Cerebellar cortex (tissue), 1 donor: ENCODE results near the gene MVD.
A peak's percentile ranks its signal among the peaks of the same experiment; 100 is the strongest.
"Not testable (repeated sequence)": the region's sequence is repeated elsewhere in the genome, so short reads cannot be mapped to it uniquely, and the experiment has no call there.

Source experiments
- DNase-seq: peaks from one replicate; pipeline ENCODE4 v3.0.0-alpha.2; 2015; ENCODE audit warnings: low spot score

The MVD gene

GRCh38 chr16:88624977-88625576 lies 37.8 kb downstream of the MVD start:
- no peak for DNase-seq

- DNase-seq = no peak
Observed at GRCh38 chr16:88624481-88624880, 38.4 kb downstream of the MVD start.

DNA sequence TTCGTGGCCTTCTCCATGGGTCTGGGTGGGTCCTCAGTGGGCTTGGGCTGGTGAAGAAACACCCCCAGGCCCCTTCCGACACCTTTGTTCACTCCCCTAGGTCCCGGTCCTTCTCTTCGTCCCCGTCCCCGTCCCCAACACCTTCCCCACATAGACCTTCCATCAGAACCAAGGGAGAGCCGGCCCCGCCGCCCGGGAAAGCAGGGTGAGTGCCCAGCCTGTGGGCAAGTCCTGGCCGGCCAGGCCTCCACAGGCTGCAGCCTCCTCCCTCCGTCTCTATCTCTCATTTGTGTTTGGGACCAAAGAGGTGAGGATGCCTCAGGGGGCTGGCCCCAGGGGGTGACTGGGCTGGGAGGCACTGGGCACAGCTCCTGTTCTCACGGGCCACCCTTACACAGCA lies 39.0 kb downstream of the MVD start:
- no peak for DNase-seq

DNA sequence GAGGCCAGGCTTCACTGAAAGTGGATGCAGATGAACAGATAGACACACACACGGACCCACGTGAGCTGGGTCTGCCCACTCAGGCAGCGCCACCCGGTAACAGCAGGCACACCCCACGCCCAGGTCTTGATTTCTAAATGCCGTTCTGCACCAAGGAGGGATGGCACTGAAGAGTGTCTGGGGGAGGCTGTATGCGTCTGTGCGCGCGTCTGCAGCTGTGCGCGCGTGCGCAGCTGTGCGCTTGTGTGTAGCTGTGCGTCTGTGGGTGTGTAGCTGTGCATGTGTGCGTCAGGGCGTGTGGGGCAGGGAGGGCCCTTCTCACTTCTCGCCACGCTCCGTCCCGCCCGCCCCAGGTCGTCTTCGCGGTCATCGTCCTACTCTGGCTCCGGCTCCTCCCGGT lies 40.0 kb downstream of the MVD start:
- no peak for DNase-seq

DNA sequence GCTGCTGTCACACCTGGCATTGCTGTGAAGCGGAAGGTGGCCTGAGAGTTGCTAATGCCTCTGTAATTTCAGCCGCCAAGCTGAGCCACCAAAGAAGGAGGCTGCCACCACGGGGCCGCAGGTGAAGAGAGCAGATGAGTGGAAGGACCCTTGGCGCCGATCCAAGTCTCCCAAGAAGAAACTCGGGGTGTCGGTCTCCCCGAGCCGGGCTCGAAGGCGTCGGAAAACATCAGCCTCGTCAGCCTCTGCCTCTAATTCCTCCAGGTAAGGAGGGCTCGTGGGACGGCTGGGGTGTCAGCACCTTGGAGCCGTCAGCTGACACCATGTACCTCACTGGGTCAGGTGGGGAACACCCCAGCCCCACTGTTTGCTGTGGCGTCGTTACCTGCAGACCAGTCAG lies 40.8 kb downstream of the MVD start:
- no peak for DNase-seq

GRCh38 chr16:88619859-88620815 lies 42.8 kb downstream of the MVD start:
- no peak for DNase-seq

- DNase-seq = no peak
Observed at GRCh38 chr16:88618956-88619667, 43.8 kb downstream of the MVD start.

- DNase-seq = no peak
Observed at GRCh38 chr16:88618182-88618955, 44.5 kb downstream of the MVD start.

DNA sequence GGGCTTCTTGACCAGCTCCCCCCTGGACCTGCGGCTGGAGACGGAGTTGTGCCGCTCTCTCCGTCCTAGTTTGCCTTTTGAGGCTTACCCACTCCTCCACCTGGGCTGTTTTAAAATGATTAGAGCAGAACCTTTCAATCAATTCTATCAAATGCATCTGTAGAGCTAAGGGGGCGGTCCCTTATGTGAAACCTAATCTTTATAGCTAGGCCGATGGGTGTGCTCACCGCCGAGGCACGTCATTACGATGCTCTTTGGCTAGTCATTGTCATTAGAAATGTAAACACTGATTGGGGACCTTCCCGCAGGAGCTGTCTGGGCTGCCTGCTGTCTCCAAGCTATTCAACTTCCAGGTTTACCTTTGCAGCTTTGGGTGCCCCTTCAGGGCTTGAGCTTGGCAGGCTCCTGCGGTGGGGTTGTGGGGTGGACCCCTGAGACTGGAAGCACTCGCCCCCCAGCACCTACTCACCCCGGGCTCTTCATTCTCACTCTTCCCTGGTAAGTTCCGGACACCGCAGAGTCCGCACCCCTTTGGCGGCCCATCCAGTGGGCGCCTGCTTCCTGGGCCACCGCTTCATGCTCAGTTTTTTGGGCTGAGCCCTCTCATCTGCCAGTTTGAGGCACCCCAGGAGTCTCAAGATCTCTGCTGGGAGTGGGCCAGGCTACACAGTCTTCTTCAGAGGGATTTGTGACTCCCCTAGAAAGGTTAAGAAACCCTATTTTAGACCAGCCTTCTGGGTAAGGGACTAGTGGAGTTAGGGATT lies 45.4 kb downstream of the MVD start:
- DNase-seq = no peak

- no peak for DNase-seq
Observed at GRCh38 chr16:88616736-88617135, 46.2 kb downstream of the MVD start.

DNA sequence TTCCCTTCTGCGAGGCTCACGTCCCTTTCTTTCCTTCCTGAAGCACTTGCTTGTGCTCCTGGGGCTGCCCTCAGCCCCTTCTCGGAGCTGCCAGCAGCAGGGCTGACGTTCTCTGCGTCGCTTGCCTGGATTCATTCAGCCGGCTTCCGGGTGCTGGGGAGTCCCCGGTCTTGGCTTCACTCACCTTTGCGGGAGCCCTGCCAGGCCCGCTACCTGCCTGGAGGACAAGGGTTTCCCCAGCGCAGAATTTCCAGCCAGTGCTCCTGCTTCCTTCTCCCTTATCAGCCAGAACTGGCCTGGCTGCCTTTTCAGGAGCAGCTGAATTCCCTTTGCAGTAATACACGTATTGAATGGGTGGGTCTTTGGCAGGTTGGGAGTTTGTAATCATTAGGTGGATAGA lies 46.6 kb downstream of the MVD start:
- peak; percentile 81 for DNase-seq

DNA sequence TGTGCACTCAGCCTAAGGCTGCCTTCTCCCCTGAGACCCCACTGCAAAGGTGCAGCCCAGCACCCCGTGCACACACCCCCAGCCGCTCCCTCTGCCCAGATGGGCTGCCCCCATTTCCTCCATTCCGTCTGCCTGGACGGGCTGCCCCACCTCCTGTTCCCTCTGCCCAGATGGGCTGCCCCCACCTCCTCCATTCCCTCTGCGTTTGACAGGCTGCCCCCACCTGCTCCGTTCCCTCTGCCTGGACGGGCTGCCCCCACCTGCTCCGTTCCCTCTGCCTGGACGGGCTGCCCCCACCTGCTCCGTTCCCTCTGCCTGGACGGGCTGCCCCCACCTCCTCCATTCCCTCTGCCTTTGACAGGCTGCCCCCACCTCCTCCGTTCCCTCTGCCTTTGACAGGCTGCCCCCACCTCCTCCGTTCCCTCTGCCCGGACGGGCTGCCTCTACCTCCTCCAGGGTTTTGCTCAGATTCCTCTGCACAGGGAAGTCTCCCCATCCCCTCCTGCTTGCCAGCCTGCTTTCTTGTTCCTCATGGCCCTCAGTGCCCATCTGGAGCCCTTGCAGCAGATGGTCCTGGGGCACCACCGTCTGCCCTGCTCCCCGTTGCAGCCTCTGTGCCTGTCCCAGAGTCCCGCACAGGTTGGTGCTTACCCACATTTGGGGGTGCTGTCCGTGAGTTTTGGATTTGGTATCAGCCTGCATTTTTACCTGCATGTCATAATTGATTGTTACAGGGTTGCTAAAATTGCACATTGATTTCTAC lies 47.9 kb downstream of the MVD start:
- DNase-seq = peak; percentile 84

DNA sequence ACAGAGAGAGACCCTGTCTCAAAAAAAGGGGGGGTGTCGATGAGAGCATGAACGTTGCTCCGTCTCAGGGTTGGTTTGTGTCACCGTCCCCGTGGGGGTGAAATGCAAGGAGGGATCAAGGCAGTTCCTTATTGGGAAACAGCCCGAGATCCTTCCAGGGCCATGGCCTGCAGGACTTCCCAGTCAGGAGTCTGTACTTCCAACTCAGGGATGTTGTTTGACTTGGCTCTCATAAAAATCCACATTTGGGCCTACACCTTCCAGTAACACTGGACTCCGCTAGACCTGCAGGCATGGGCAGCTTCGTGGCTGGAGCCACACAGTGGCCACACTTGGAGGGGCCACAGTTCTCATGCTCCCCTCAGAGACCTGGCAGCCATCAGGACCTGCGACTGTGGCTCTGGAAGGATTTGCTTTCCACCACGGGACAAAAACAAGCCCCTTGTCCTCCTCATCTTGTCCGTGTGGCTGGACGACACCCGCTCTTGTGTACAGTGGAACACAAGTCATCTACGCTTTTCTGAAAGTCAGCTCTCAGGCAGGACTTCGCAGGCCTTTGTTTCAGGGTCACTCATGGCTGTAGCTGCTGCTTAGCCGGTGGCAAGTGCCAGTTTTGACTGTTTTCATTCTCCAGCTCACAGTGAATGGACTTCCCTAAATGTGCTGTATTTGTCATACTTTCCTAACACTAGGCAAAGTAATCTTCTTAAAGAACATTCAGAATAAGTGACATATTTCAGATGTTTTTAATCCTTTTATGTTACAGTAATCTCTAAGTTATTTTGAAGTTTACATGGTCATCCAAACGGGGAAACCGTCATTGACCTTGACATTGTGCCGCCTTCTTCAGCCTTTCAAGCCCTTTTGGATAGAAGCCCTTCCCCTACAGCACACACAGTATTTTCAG lies 48.7 kb downstream of the MVD start:
- DNase-seq = no peak

DNA sequence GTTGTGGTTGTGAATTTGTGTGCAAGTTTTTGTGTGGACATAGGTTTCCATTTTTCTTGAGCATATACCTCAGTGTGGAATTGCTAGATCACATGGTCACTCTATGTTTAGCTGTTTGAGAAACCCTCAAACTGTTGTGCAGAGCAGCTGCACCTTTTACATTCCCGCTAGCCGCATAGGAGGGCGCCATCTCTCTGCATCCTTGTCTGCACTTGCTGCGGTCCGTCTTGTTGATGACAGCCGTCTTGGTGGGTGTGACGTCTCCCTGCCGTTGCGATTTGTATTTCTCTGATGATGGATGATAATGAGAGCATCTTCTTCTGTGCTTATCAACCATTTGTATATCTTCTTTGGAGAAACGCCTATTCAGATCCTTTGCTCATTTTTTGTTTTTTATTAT lies 49.6 kb downstream of the MVD start:
- no peak for DNase-seq

DNA sequence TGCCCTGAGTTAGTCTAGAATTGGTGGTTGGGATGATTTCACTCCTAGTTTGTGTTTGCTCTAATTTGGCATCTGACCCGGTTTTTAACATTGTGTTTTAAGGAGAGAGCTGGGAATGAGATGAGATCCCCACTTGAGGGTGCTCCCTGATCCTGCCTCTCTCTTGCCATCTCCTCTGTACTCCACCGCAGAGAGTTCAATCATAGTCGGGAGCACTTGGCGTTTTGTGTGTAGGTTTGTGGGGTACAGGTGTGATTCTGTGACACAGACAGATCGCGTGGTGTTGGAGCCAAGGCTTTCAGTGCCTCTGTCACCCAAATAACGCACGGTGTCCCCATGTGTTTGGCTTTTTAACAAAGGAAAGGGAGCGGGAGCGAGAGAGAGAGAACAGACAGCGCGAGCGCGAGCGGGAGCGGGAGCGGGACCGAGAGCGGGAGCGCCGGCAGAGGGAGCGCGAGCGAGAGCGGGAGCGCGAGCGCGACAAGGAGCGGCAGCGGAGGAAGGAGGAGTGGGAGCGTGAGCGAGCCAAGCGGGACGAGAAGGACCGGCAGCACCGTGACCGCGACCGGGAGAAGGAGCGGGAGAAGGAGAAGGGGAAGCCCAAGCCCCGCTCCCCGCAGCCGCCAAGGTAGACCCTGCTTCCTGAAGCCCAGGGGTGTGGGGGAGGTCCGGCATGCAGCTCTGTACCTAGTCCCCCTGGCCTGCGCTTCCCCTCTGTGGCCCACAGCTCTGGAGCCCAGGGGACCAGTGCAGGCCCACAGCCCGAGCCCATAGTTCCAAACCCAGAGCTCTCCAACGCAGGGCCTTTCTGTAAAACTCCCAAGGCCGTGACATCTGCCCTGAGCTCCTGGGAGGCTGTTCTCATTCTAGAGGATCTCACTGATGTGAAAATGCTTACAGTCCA lies 51.7 kb downstream of the MVD start:
- peak; percentile 39 for DNase-seq

DNA sequence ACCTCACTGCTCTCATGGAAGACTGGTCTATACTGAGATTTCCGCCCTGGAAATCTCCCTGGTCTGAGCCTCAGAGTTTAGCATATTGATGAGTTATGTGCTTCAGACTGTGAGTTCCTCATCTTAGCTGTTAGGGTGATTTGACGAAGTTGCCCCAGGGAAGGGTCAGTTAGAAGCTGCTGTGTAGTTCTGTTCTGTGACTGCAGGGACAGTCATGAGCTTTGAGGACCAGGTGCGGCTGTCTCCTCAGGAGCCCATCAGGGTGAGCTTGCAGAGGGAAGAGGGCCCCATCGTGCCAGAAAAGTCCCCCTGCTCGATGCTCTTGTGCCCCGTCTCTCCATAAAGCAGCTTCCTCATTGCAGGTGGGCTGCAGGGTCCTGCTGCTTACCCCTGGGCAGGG lies 52.8 kb downstream of the MVD start:
- DNase-seq = no peak

DNA sequence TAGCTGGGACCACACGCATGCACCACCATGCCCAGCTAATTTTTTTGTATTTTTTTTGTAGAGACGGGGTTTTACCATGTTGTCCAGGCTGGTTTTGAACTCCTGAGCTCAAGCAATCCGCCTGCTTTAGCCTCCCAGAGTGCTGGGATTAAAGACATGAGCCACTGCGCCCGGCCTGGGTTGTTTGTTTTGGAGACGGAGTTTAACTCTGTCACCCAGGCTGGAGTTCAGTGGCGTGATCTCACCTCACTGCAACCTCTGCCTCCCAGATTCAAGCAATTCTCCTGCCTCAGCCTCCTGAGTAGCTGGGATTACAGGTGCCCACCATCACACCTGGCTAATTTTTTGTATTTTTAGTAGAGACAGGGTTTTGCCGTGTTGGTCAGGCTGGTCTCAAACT lies 53.5 kb downstream of the MVD start:
- not testable (repeated sequence) for DNase-seq

GRCh38 chr16:88608076-88608475 lies 54.8 kb downstream of the MVD start:
- DNase-seq = no peak
